SH-SY5Y (cell line): ENCODE results near the gene ADAM10.

ENCODE experiments used
- GATA2 ChIP-seq: IDR thresholded peaks from 2 replicates; pipeline ENCODE4 v1.6.1; 2011; ENCODE audit warnings: mild to moderate bottlenecking, low read depth, low read length
- GATA3 ChIP-seq: IDR thresholded peaks from 2 replicates; pipeline ENCODE4 v1.6.1; 2011; ENCODE audit warnings: low read depth, mild to moderate bottlenecking, low read length, moderate library complexity

DNA sequence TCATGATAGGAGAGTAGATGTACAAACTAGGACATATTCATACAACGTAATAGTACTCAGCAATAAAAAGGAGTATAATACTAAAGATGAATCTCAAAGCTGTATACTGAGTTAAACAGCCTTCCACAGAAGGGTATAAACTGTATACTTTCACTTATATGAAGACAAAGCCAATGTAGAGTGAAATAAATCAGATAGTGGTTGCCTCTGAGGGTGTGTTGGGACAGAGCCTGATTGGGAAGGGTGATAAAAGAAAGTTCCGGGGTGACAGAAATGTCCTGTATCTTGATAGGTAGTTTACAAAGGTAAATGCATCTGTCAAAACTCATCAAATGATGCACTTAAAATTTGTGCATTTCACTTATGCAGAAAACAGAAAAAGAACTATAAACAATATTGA lies 122.5 kb downstream of the ADAM10 start:
- TF ChIP-seq GATA2 (no peak), GATA3 (no peak)
